Trophoblast cell (in vitro differentiated cells and primary cell): ENCODE results near the gene ICA1.
A peak's percentile ranks its signal among the peaks of the same experiment; 100 is the strongest.
"Not testable (repeated sequence)": the region's sequence is repeated elsewhere in the genome, so short reads cannot be mapped to it uniquely, and the experiment has no call there.

Source experiments
- DNase-seq, 2 donors: peaks; one replicate each; pipeline ENCODE4 v3.0.0-alpha.2; 2016
- H2AFZ ChIP-seq: 2 replicates; pipeline ENCODE4 v1.6.1; 2013; ENCODE audit warnings: low read length, moderate library complexity, mild to moderate bottlenecking; ENCODE audit not compliant: insufficient read depth, poor library complexity
- H2AK5ac ChIP-seq: 2 replicates; pipeline ENCODE4 v1.6.1; 2013; ENCODE audit warnings: mild to moderate bottlenecking, low read length
- H2BK120ac ChIP-seq: 2 replicates; pipeline ENCODE4 v1.6.1; 2013; ENCODE audit warnings: low read length, mild to moderate bottlenecking, moderate library complexity; ENCODE audit not compliant: insufficient read depth, poor library complexity
- H2BK12ac ChIP-seq: 2 replicates; pipeline ENCODE4 v1.6.1; 2013; ENCODE audit warnings: mild to moderate bottlenecking, low read length, moderate library complexity
- H2BK5ac ChIP-seq: 2 replicates; pipeline ENCODE4 v1.6.1; 2013; ENCODE audit warnings: low read length, low read depth, moderate library complexity, mild to moderate bottlenecking; ENCODE audit not compliant: poor library complexity
- H3K14ac ChIP-seq: 2 replicates; pipeline ENCODE4 v1.6.1; 2013; ENCODE audit warnings: mild to moderate bottlenecking, low read length
- H3K18ac ChIP-seq: 2 replicates; pipeline ENCODE4 v1.6.1; 2013; ENCODE audit warnings: mild to moderate bottlenecking, low read length
- H3K23ac ChIP-seq: 2 replicates; pipeline ENCODE4 v1.6.1; 2013; ENCODE audit warnings: low read length
- H3K27ac ChIP-seq: 2 replicates; pipeline ENCODE4 v1.5.1; 2013; ENCODE audit warnings: low read depth, mild to moderate bottlenecking, inconsistent platforms, low read length, moderate library complexity
- H3K27me3 ChIP-seq: 2 replicates; pipeline ENCODE4 v1.6.1; 2013; ENCODE audit warnings: inconsistent platforms, mild to moderate bottlenecking, low read length, moderate library complexity; ENCODE audit not compliant: insufficient read depth
- H3K36me3 ChIP-seq, 2 experiments: 1 replicate in 1 of 2; 2 replicates in 1 of 2; pipeline ENCODE4 v1.6.1; 2013; ENCODE audit warnings: low read length in 2 of 2, mild to moderate bottlenecking in 2 of 2, moderate library complexity in 1 of 2; ENCODE audit not compliant: insufficient read depth in 2 of 2, control insufficient read depth in 1 of 2
- H3K4ac ChIP-seq: 2 replicates; pipeline ENCODE4 v1.6.1; 2013; ENCODE audit warnings: low read depth, mild to moderate bottlenecking, low read length, moderate library complexity
- H3K4me1 ChIP-seq, 2 experiments: 1 replicate in 1 of 2; 2 replicates in 1 of 2; pipeline ENCODE4 v1.6.1; 2013; ENCODE audit warnings: low read length in 2 of 2, mild to moderate bottlenecking in 2 of 2, moderate library complexity in 1 of 2; ENCODE audit not compliant: insufficient read depth in 2 of 2, control insufficient read depth in 1 of 2
- H3K4me2 ChIP-seq: 2 replicates; pipeline ENCODE4 v1.6.1; 2013; ENCODE audit warnings: inconsistent platforms, mild to moderate bottlenecking, low read length, moderate library complexity
- H3K4me3 ChIP-seq: 2 replicates; pipeline ENCODE4 v1.5.1; 2013; ENCODE audit warnings: mild to moderate bottlenecking, low read depth, low read length, inconsistent platforms
- H3K79me1 ChIP-seq: one replicate; pipeline ENCODE4 v1.6.1; 2013; ENCODE audit warnings: low read length
- H3K79me2 ChIP-seq: 2 replicates; pipeline ENCODE4 v1.6.1; 2013; ENCODE audit warnings: low read length, mild to moderate bottlenecking; ENCODE audit not compliant: control insufficient read depth, insufficient read depth, poor library complexity
- H3K9ac ChIP-seq: 2 replicates; pipeline ENCODE4 v1.6.1; 2013; ENCODE audit warnings: mild to moderate bottlenecking, low read length
- H3K9me3 ChIP-seq: 2 replicates; pipeline ENCODE4 v1.6.1; 2013; ENCODE audit warnings: low read depth, mild to moderate bottlenecking, control low read depth, inconsistent platforms, low read length; ENCODE audit not compliant: insufficient read depth
- H4K12ac ChIP-seq: 2 replicates; pipeline ENCODE4 v1.6.1; 2013; ENCODE audit warnings: low read depth, mild to moderate bottlenecking, low read length, moderate library complexity
- H4K8ac ChIP-seq: 2 replicates; pipeline ENCODE4 v1.6.1; 2013; ENCODE audit warnings: low read depth, mild to moderate bottlenecking, low read length, moderate library complexity
- H4K91ac ChIP-seq: one replicate; pipeline ENCODE4 v1.6.1; 2013; ENCODE audit warnings: low read depth, mild to moderate bottlenecking, low read length, moderate library complexity
- WGBS: extraction: QIAGEN DNeasy Blood & Tissue Kit; methylation state at CpG from one replicate; pipeline ENCODE4 v1.1.7; 2013; ENCODE audit warnings: missing lambda C conversion rate; ENCODE audit not compliant: insufficient read length, insufficient coverage; ENCODE audit errors: extremely low coverage; 5-methylcytosine and 5-hydroxymethylcytosine counted together

The ICA1 gene

DNA sequence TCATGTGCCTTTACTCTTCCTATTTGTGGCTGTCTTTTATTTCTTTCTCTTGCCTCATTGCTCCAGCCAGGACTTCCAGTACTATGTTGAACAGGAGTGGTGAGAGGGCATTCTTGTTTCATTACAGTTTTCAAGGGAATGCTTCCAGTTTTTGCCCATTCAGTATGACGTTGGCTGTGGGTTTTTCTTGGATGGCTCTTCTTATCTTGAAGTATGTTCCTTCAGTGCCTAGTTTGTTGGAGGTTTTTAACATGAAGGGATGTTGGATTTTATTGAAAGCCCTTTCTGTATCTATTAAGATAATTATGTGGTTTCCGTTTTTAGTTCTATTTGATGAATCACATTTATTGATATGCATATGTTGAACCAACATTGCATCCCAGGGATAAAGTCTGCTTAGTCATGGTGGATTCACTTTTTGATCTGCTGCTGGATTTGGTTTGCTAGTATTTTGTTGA lies 196.6 kb downstream of the ICA1 start:
- Histone ChIP-seq H2BK120ac (no peak overlapping the region), H4K12ac (no peak overlapping the region), H3K36me3 (peaks cover 0 to 6% of the 10 kb centered on the region in 2 experiments), H3K27ac (no peak overlapping the region), H3K9me3 (peaks cover 2% of the 10 kb centered on the region), H3K9ac (no peak overlapping the region), H3K4me2 (no peak overlapping the region), H2AFZ (no peak overlapping the region), H2BK5ac (no peak overlapping the region), H4K91ac (no peak overlapping the region), H3K14ac (no peak overlapping the region), H3K79me1 (no peaks in the 10 kb centered on the region), H3K18ac (no peak overlapping the region), H2BK12ac (no peak overlapping the region), H3K4me1 (no peaks in the 10 kb centered on the region), H3K23ac (no peak overlapping the region), H3K27me3 (no peaks in the 10 kb centered on the region), H2AK5ac (no peak overlapping the region), H4K8ac (no peak overlapping the region), H3K4ac (no peak overlapping the region), H3K79me2 (no peaks in the 10 kb centered on the region), H3K4me3 (no peak overlapping the region)
- no CpG with 5 or more reads among the region's 2 CpGs for WGBS
- DNase-seq = peak; percentile 50 to 78

DNA sequence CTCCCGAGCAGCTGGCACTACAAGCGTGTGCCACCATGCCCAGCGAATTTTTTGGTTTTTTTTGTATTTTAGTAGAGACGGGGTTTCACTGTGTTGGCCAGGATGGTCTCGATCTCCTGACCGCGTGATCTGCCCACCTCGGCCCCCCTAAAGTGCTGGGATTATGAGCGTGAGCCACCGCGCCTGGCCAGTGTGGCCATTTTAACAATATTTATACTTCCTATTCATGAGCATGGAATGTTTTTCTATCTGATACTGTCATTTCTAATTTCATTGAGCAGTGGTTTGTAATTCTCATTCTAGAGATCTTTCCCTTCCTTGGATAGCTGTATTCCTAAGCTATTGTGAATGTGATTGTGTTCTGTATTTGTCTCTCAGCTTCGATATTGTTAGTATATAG lies 197.1 kb downstream of the ICA1 start:
- Histone ChIP-seq H2BK120ac (no peak overlapping the region), H3K23ac (no peak overlapping the region), H3K27ac (no peak overlapping the region), H3K4me2 (no peak overlapping the region), H3K79me2 (no peaks in the 10 kb centered on the region), H3K4ac (no peak overlapping the region), H3K9me3 (peaks cover 2% of the 10 kb centered on the region), H3K79me1 (no peaks in the 10 kb centered on the region), H3K36me3 (peaks cover 0 to 6% of the 10 kb centered on the region in 2 experiments), H3K18ac (no peak overlapping the region), H2BK5ac (no peak overlapping the region), H2AFZ (no peak overlapping the region), H4K8ac (no peak overlapping the region), H4K91ac (no peak overlapping the region), H2AK5ac (no peak overlapping the region), H3K14ac (no peak overlapping the region), H4K12ac (no peak overlapping the region), H3K4me3 (no peak overlapping the region), H3K27me3 (no peaks in the 10 kb centered on the region), H2BK12ac (no peak overlapping the region), H3K9ac (no peak overlapping the region), H3K4me1 (no peaks in the 10 kb centered on the region)
- no peak for DNase-seq
- WGBS = no CpG with 5 or more reads among the region's 12 CpGs

DNA sequence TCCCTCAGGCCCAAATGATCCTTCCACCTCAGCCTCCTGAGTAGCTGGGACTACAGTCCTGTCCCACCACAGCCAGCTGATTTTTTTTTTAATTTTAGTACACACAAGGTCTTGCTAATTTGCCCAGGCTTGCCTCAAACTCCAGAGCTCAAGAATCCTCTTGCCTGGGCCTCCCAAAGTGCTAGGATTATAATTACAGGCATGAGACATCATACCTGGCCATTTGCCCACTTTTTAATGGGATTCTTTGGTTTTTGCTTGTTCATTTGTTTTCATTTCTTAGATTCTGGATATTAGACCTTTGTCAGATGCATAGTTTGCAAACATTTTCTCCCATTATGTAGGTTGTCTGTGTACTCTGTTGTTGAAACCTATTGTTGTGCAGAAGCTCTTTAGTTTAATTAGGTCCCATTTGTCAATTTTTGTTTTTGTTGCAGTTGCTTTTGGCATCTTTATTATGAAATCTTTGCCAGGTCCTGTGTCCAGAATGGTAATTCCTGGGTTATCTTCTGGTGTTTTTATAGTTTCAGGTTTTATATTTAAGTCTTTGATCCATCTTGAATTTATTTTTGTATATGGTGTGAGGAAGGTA lies 198.2 kb downstream of the ICA1 start:
- no peak overlapping the region for H2AFZ ChIP-seq
- H3K27ac ChIP-seq = no peak overlapping the region
- H3K27me3 ChIP-seq = no peaks in the 10 kb centered on the region
- H2BK120ac ChIP-seq = no peak overlapping the region
- H3K14ac ChIP-seq = no peak overlapping the region
- H4K8ac ChIP-seq = no peak overlapping the region
- no peaks in the 10 kb centered on the region for H3K79me2 ChIP-seq
- no peak overlapping the region for H4K12ac ChIP-seq
- H3K4me1 ChIP-seq = no peaks in the 10 kb centered on the region
- no peak overlapping the region for H3K4ac ChIP-seq
- H3K36me3 ChIP-seq = peaks cover 0 to 6% of the 10 kb centered on the region in 2 experiments
- H3K79me1 ChIP-seq = no peaks in the 10 kb centered on the region
- no peak overlapping the region for H3K4me3 ChIP-seq
- no peak overlapping the region for H3K23ac ChIP-seq
- no peak overlapping the region for H2AK5ac ChIP-seq
- H3K4me2 ChIP-seq = no peak overlapping the region
- no peak overlapping the region for H4K91ac ChIP-seq
- no peak overlapping the region for H3K18ac ChIP-seq
- H2BK5ac ChIP-seq = no peak overlapping the region
- H3K9ac ChIP-seq = no peak overlapping the region
- no peak overlapping the region for H2BK12ac ChIP-seq
- H3K9me3 ChIP-seq = no peaks in the 10 kb centered on the region
- DNase-seq = no peak

- not testable (repeated sequence) for H2AFZ ChIP-seq, H4K8ac ChIP-seq, H2BK5ac ChIP-seq, H3K36me3 ChIP-seq, H4K12ac ChIP-seq, H3K4me1 ChIP-seq, H3K79me2 ChIP-seq, H3K9ac ChIP-seq, H3K23ac ChIP-seq, H3K18ac ChIP-seq, H3K79me1 ChIP-seq, H3K4ac ChIP-seq, H3K27me3 ChIP-seq, H3K4me2 ChIP-seq, H2AK5ac ChIP-seq, H2BK120ac ChIP-seq, H2BK12ac ChIP-seq, H3K14ac ChIP-seq, H3K4me3 ChIP-seq, H3K9me3 ChIP-seq, H3K27ac ChIP-seq, H4K91ac ChIP-seq
- DNase-seq = peak; percentile 26 to 61
- no CpG with 5 or more reads among the region's 5 CpGs for WGBS
These were observed 198.7 kb downstream of the ICA1 start for GRCh38 chr7:8063300-8063699.
